ENCODE results near the gene RASL11B.
A peak's percentile ranks its signal among the peaks of the same experiment; 100 is the strongest.

Gene RASL11B

GRCh38 chr4:52850406-52851124, 11.6 kb upstream of the RASL11B start:
- no peak for TF ChIP-seq CTCF (IDR thresholded peaks at IDR 0.05)
- no peak overlapping the region for H3K27ac ChIP-seq
- H3K4me3 ChIP-seq (ENCODE audit: low read depth, low read length): no peak overlapping the region
- peaks cover 6% of the 10 kb centered on the region for H3K4me1 ChIP-seq
- no peaks in the 10 kb centered on the region for H3K27me3 ChIP-seq (ENCODE audit: control insufficient read depth, insufficient read depth, low read length)
- no peak overlapping the region for H2AFZ ChIP-seq
- no peaks in the 10 kb centered on the region for H3K79me2 ChIP-seq
- H3K36me3 ChIP-seq (ENCODE audit: control insufficient read depth, insufficient read depth, low read length): no peaks in the 10 kb centered on the region
- H3K4me2 ChIP-seq (ENCODE audit: low read length): no peak overlapping the region
- no peak overlapping the region for H3K9ac ChIP-seq
- no peaks in the 10 kb centered on the region for H3K9me3 ChIP-seq (ENCODE audit: control insufficient read depth, low read length)

- TF ChIP-seq CTCF (IDR thresholded peaks at IDR 0.05): no peak
- H3K4me2 ChIP-seq (ENCODE audit: low read length): no peak overlapping the region
Observed at GRCh38 chr4:52852041-52852440, 10.1 kb upstream of the RASL11B start.

GRCh38 chr4:52852711-52853110, 9.4 kb upstream of the RASL11B start:
- Histone ChIP-seq H3K79me2 (no peaks in the 10 kb centered on the region), H3K27me3 (ENCODE audit: control insufficient read depth, insufficient read depth, low read length) (no peaks in the 10 kb centered on the region), H3K36me3 (ENCODE audit: control insufficient read depth, insufficient read depth, low read length) (no peaks in the 10 kb centered on the region), H3K9ac (no peak overlapping the region), H3K4me1 (peaks cover 6% of the 10 kb centered on the region), H3K9me3 (ENCODE audit: control insufficient read depth, low read length) (no peaks in the 10 kb centered on the region), H3K27ac (peak overlapping the region; percentile 15), H2AFZ (peak overlapping the region; percentile 15), H3K4me3 (ENCODE audit: low read depth, low read length) (no peak overlapping the region), H3K4me2 (ENCODE audit: low read length) (no peak overlapping the region)
- TF ChIP-seq CTCF (IDR thresholded peaks at IDR 0.05): no peak

More at GRCh38 chr4:52852041-52852440, 10.1 kb upstream of the RASL11B start:
- Histone ChIP-seq H3K9me3 (ENCODE audit: control insufficient read depth, low read length) (no peaks in the 10 kb centered on the region), H3K36me3 (ENCODE audit: control insufficient read depth, insufficient read depth, low read length) (no peaks in the 10 kb centered on the region), H3K27me3 (ENCODE audit: control insufficient read depth, insufficient read depth, low read length) (no peaks in the 10 kb centered on the region), H3K4me3 (ENCODE audit: low read depth, low read length) (no peak overlapping the region), H3K27ac (no peak overlapping the region), H3K9ac (no peak overlapping the region), H2AFZ (no peak overlapping the region), H3K4me1 (peaks cover 6% of the 10 kb centered on the region), H3K79me2 (no peaks in the 10 kb centered on the region)

GRCh38 chr4:52853351-52853750, 8.8 kb upstream of the RASL11B start:
- no peak for TF ChIP-seq CTCF (IDR thresholded peaks at IDR 0.05)
- Histone ChIP-seq H3K9ac (no peak overlapping the region), H3K4me2 (ENCODE audit: low read length) (no peak overlapping the region)

GRCh38 chr4:52856801-52857200, 5.3 kb upstream of the RASL11B start:
- Histone ChIP-seq H3K4me2 (ENCODE audit: low read length) (no peak overlapping the region), H3K9me3 (ENCODE audit: control insufficient read depth, low read length) (no peaks in the 10 kb centered on the region), H3K4me1 (peaks cover 6% of the 10 kb centered on the region), H3K36me3 (ENCODE audit: control insufficient read depth, insufficient read depth, low read length) (no peaks in the 10 kb centered on the region), H3K79me2 (no peaks in the 10 kb centered on the region), H3K9ac (no peak overlapping the region), H3K27ac (no peak overlapping the region), H2AFZ (no peak overlapping the region), H3K4me3 (ENCODE audit: low read depth, low read length) (no peak overlapping the region), H3K27me3 (ENCODE audit: control insufficient read depth, insufficient read depth, low read length) (no peaks in the 10 kb centered on the region)
- TF ChIP-seq CTCF (IDR thresholded peaks at IDR 0.05): no peak

More at GRCh38 chr4:52853351-52853750, 8.8 kb upstream of the RASL11B start:
- no peaks in the 10 kb centered on the region for H3K9me3 ChIP-seq (ENCODE audit: control insufficient read depth, low read length)
- H3K36me3 ChIP-seq (ENCODE audit: control insufficient read depth, insufficient read depth, low read length): no peaks in the 10 kb centered on the region
- peaks cover 6% of the 10 kb centered on the region for H3K4me1 ChIP-seq
- H3K27ac ChIP-seq: peak overlapping the region; percentile 32
- H3K79me2 ChIP-seq: no peaks in the 10 kb centered on the region
- no peaks in the 10 kb centered on the region for H3K27me3 ChIP-seq (ENCODE audit: control insufficient read depth, insufficient read depth, low read length)
- H3K4me3 ChIP-seq (ENCODE audit: low read depth, low read length): no peak overlapping the region
- no peak overlapping the region for H2AFZ ChIP-seq

Data from parathyroid adenoma (tissue), 2 donors.